ENCODE results near the gene GHR.
"Not testable (repeated sequence)": the region's sequence is repeated elsewhere in the genome, so short reads cannot be mapped to it uniquely, and the experiment has no call there.

Gene GHR

GRCh38 chr5:42701351-42702059 lies 278.3 kb downstream of the GHR start:
- Histone ChIP-seq H3K36me3 (ENCODE audit: insufficient read depth, low read length) (no peaks in the 10 kb centered on the region), H3K9ac (ENCODE audit: low read depth, low read length) (no peak overlapping the region), H3K4me1 (ENCODE audit: insufficient read depth, low read length) (no peaks in the 10 kb centered on the region), H3K9me3 (ENCODE audit: control insufficient read depth, insufficient read depth, low read length) (0 out of 2 replicates have a peak, but pooled peaks cover under 1% of the 10 kb centered on the region)

GRCh38 chr5:42703238-42703637 lies 280.0 kb downstream of the GHR start:
- Histone ChIP-seq H3K9me3 (ENCODE audit: control insufficient read depth, insufficient read depth, low read length) (0 out of 2 replicates have a peak, but pooled peaks cover 3% of the 10 kb centered on the region), H3K4me1 (ENCODE audit: insufficient read depth, low read length) (no peaks in the 10 kb centered on the region), H3K36me3 (ENCODE audit: insufficient read depth, low read length) (no peaks in the 10 kb centered on the region), H3K9ac (ENCODE audit: low read depth, low read length) (no peak overlapping the region)

- no peaks in the 10 kb centered on the region for H3K4me1 ChIP-seq (ENCODE audit: insufficient read depth, low read length)
- H3K9me3 ChIP-seq (ENCODE audit: control insufficient read depth, insufficient read depth, low read length) = no peaks in the 10 kb centered on the region
- no peaks in the 10 kb centered on the region for H3K36me3 ChIP-seq (ENCODE audit: insufficient read depth, low read length)
- H3K9ac ChIP-seq (ENCODE audit: low read depth, low read length) = no peak overlapping the region
Measured at GRCh38 chr5:42715785-42716184, 292.5 kb downstream of the GHR start.

GRCh38 chr5:42718591-42718990 lies 295.4 kb downstream of the GHR start:
- no peaks in the 10 kb centered on the region for H3K9me3 ChIP-seq (ENCODE audit: control insufficient read depth, insufficient read depth, low read length)
- H3K9ac ChIP-seq (ENCODE audit: low read depth, low read length) = no peak overlapping the region
- H3K4me1 ChIP-seq (ENCODE audit: insufficient read depth, low read length) = no peaks in the 10 kb centered on the region
- no peaks in the 10 kb centered on the region for H3K36me3 ChIP-seq (ENCODE audit: insufficient read depth, low read length)

GRCh38 chr5:42719034-42719433 lies 295.8 kb downstream of the GHR start:
- Histone ChIP-seq H3K36me3 (ENCODE audit: insufficient read depth, low read length) (no peaks in the 10 kb centered on the region), H3K4me1 (ENCODE audit: insufficient read depth, low read length) (no peaks in the 10 kb centered on the region), H3K9ac (ENCODE audit: low read depth, low read length) (no peak overlapping the region), H3K9me3 (ENCODE audit: control insufficient read depth, insufficient read depth, low read length) (no peaks in the 10 kb centered on the region)

- Histone ChIP-seq H3K36me3 (ENCODE audit: insufficient read depth, low read length) (no peaks in the 10 kb centered on the region), H3K9me3 (ENCODE audit: control insufficient read depth, insufficient read depth, low read length) (no peaks in the 10 kb centered on the region), H3K4me1 (ENCODE audit: insufficient read depth, low read length) (no peaks in the 10 kb centered on the region), H3K9ac (ENCODE audit: low read depth, low read length) (no peak overlapping the region)
Measured at GRCh38 chr5:42720251-42720650, 297.0 kb downstream of the GHR start.

- Histone ChIP-seq H3K9me3 (ENCODE audit: control insufficient read depth, insufficient read depth, low read length) (no peaks in the 10 kb centered on the region), H3K4me1 (ENCODE audit: insufficient read depth, low read length) (no peaks in the 10 kb centered on the region), H3K36me3 (ENCODE audit: insufficient read depth, low read length) (no peaks in the 10 kb centered on the region), H3K9ac (ENCODE audit: low read depth, low read length) (no peak overlapping the region)
Measured at GRCh38 chr5:42721484-42721883, 298.2 kb downstream of the GHR start.

GRCh38 chr5:42734531-42735058 lies 311.4 kb downstream of the GHR start:
- not testable (repeated sequence) for H3K9me3 ChIP-seq (ENCODE audit: control insufficient read depth, insufficient read depth, low read length); H3K36me3 ChIP-seq (ENCODE audit: insufficient read depth, low read length); H3K9ac ChIP-seq (ENCODE audit: low read depth, low read length)

GRCh38 chr5:42740920-42741319 lies 317.7 kb downstream of the GHR start:
- Histone ChIP-seq H3K9me3 (ENCODE audit: control insufficient read depth, insufficient read depth, low read length) (0 out of 2 replicates have a peak, but pooled peaks cover 2% of the 10 kb centered on the region), H3K9ac (ENCODE audit: low read depth, low read length) (no peak overlapping the region), H3K4me1 (ENCODE audit: insufficient read depth, low read length) (no peaks in the 10 kb centered on the region), H3K36me3 (ENCODE audit: insufficient read depth, low read length) (no peaks in the 10 kb centered on the region)

More at GRCh38 chr5:42734531-42735058, 311.4 kb downstream of the GHR start:
- not testable (repeated sequence) for H3K4me1 ChIP-seq (ENCODE audit: insufficient read depth, low read length)

- Histone ChIP-seq H3K4me1 (ENCODE audit: insufficient read depth, low read length) (no peaks in the 10 kb centered on the region), H3K9ac (ENCODE audit: low read depth, low read length) (no peak overlapping the region), H3K36me3 (ENCODE audit: insufficient read depth, low read length) (no peaks in the 10 kb centered on the region), H3K9me3 (ENCODE audit: control insufficient read depth, insufficient read depth, low read length) (0 out of 2 replicates have a peak, but pooled peaks cover 2% of the 10 kb centered on the region)
Measured at GRCh38 chr5:42745426-42745825, 322.2 kb downstream of the GHR start.

- Histone ChIP-seq H3K9me3 (ENCODE audit: control insufficient read depth, insufficient read depth, low read length) (0 out of 2 replicates have a peak, but pooled peaks cover 2% of the 10 kb centered on the region), H3K36me3 (ENCODE audit: insufficient read depth, low read length) (no peaks in the 10 kb centered on the region), H3K4me1 (ENCODE audit: insufficient read depth, low read length) (no peaks in the 10 kb centered on the region), H3K9ac (ENCODE audit: low read depth, low read length) (no peak overlapping the region)
Measured at GRCh38 chr5:42745856-42746255, 322.6 kb downstream of the GHR start.

GRCh38 chr5:42749020-42749419 lies 325.8 kb downstream of the GHR start:
- H3K4me1 ChIP-seq (ENCODE audit: insufficient read depth, low read length) = no peaks in the 10 kb centered on the region
- H3K9ac ChIP-seq (ENCODE audit: low read depth, low read length) = no peak overlapping the region
- H3K36me3 ChIP-seq (ENCODE audit: insufficient read depth, low read length) = no peaks in the 10 kb centered on the region
- no peaks in the 10 kb centered on the region for H3K9me3 ChIP-seq (ENCODE audit: control insufficient read depth, insufficient read depth, low read length)

GRCh38 chr5:42750507-42750906 lies 327.3 kb downstream of the GHR start:
- Histone ChIP-seq H3K9me3 (ENCODE audit: control insufficient read depth, insufficient read depth, low read length) (no peaks in the 10 kb centered on the region), H3K36me3 (ENCODE audit: insufficient read depth, low read length) (no peaks in the 10 kb centered on the region), H3K4me1 (ENCODE audit: insufficient read depth, low read length) (no peaks in the 10 kb centered on the region), H3K9ac (ENCODE audit: low read depth, low read length) (no peak overlapping the region)

GRCh38 chr5:42751044-42751443 lies 327.8 kb downstream of the GHR start:
- H3K9me3 ChIP-seq (ENCODE audit: control insufficient read depth, insufficient read depth, low read length) = no peaks in the 10 kb centered on the region

GRCh38 chr5:42753099-42753498 lies 329.9 kb downstream of the GHR start:
- no peak overlapping the region for H3K9ac ChIP-seq (ENCODE audit: low read depth, low read length)
- no peaks in the 10 kb centered on the region for H3K36me3 ChIP-seq (ENCODE audit: insufficient read depth, low read length)
- no peaks in the 10 kb centered on the region for H3K9me3 ChIP-seq (ENCODE audit: control insufficient read depth, insufficient read depth, low read length)
- H3K4me1 ChIP-seq (ENCODE audit: insufficient read depth, low read length) = no peaks in the 10 kb centered on the region; the same call in 1 of the 2 replicates

More at GRCh38 chr5:42751044-42751443, 327.8 kb downstream of the GHR start:
- Histone ChIP-seq H3K9ac (ENCODE audit: low read depth, low read length) (no peak overlapping the region), H3K36me3 (ENCODE audit: insufficient read depth, low read length) (no peaks in the 10 kb centered on the region), H3K4me1 (ENCODE audit: insufficient read depth, low read length) (no peaks in the 10 kb centered on the region)

Data from ES-I3 (cell line).